Activated gamma-delta T cell (primary cell): ENCODE data around the gene NR6A1.
"Not testable (repeated sequence)": the region's sequence is repeated elsewhere in the genome, so short reads cannot be mapped to it uniquely, and the experiment has no call there.

Source experiments
- DNase-seq: peaks from one replicate; lab custom pipeline; 2025; lab: John Stamatoyannopoulos, UW

NR6A1 gene

DNA sequence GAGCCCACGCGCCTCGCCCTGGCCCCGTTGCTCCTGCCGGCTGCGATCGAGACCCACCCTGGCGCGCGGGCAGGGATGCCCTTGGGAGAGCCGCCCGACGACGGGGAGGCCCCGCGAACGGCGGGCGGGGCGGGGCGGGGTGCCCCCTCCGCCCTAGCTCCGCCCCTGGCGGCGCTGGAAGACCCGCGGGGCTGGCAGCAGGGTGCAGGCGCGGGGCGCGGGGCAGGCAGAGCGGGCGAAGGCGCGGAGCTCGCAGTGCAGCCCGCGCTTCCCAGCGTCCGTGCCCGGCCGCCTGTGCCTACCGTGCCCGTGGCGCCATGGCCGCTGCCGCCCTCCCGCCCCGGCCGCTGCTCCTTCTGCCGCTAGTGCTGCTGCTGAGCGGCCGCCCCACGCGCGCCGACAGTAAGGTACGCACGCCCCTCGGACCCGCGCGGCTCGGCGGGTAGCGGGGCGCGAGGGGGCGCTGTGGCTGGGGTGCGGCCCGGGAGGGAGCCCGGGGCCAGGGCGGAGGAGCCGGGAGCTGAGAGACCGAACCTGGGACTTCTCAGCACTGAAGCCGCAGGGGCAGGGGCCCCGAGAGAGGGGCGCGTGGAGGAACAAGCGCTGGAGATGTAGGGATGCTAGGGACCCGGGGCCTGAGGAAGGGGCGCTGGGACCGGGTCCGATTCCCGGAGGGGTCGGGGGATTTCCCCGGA, 6.0 kb upstream of the NR6A1 start, which contains the start of gene OLFML2A:
Gene OLFML2A, plus strand, starts transcription at position 180 of the 695 bp plus-strand sequence. Its CDS starts 138 bp downstream, at position 318.
- peak; percentile 36 for DNase-seq

DNA sequence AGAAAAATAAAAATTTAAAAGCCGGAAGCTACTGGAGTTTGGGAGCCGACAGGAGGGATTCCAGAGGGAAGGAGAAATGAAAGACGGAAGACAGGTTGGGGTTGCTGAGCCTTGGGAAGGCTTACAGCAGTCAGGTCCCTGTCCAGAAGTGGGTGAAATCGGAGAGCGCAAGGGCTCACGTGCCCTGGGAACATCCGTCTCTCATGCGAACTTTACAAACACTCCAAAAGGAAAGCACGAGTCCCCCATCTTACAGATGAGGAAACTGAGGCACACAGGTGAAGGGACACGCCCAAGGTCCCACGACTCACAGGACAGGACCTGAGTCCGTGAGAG, 5.5 kb upstream of the NR6A1 start:
- DNase-seq: no peak

GRCh38 chr9:124774129-124774978, 3.2 kb upstream of the NR6A1 start:
- no peak for DNase-seq

DNA sequence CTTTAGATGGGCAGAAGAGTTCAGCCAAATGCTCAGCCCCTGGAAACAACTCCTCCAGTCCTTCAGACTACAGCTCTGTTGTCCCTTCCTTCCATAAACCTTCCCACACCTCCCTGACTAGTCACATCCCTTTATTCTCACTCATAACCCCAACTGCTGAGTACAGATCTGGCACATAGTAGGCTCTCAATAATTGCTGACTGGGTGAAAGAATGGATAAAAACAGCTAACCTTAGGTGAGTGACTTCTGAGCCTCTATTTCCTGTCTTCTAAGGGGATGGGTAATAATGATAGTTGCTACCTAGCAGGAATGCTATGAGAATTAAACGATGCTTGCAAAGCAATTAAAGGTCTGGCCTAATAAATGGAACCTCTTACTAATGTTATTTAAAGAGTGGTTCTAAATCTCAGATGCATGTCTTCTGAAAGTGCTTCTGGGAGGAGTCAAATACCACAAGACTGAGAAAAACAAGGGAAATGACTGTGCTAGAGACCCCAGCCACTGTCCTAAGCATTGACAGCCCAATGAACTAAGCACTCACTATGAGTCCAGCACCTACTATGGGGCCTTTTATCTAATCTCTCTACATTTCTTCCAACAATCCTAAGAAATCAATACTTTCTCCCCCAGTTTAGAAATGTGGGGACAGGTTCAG, 2.5 kb upstream of the NR6A1 start:
- DNase-seq: no peak

DNA sequence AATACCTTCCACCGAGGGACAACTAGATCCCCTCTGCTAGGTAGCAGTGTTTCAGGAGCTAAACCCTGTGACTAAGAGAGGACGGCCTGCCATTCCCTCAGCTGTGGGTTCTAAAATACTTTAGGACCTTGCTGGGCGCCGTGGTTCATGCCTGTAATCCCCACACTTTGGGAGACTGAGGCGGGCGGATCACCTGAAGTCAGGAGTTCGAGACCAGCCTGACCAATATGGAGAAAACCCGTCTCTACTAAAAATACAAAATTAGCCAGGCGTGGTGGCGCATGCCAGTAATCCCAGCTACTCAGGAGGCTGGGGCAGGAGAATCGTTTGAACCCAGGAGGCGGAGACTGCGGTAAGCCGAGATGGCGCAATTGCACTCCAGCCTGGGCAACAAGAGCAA, 1.8 kb upstream of the NR6A1 start:
- DNase-seq: not testable (repeated sequence)

DNA sequence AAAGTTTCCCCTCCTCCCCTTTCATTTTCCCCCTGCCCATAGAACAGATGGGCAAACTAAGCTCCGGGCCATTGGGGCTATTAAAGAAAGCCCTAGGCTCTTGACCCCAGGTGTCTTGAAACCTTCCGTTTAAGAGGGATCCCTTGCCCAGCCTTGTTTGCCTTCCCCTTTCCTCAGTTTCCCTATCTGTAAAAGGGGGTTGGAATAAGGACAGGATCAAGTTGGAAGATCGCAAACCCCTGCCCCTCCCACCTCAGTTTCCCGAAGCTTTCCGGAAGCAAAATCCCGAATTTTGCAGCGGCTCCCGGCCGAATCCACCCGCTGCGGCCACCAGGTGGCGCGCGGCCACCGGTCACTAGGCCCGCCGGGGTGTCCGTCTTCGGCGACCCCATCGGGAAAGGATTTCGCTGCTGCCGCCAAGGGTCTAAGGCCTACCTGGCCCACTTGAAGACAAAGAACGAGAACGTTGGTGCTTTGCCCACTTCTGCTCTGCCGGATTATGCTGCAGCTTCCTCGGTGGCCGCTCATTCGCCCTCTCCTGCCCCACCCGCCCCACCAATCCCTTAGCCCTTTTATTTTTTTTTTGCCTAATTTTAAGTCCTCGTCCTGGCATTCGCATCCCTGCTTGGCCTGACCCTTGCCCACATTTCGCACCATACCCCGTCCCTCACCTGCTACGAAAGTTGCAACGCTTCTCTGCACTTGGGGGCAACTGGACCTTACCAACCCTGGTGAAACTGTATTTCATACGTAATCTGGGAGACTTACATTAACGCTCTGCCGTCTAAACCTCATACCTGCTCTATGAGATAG, 962 bp upstream of the NR6A1 start:
- no peak for DNase-seq

DNA sequence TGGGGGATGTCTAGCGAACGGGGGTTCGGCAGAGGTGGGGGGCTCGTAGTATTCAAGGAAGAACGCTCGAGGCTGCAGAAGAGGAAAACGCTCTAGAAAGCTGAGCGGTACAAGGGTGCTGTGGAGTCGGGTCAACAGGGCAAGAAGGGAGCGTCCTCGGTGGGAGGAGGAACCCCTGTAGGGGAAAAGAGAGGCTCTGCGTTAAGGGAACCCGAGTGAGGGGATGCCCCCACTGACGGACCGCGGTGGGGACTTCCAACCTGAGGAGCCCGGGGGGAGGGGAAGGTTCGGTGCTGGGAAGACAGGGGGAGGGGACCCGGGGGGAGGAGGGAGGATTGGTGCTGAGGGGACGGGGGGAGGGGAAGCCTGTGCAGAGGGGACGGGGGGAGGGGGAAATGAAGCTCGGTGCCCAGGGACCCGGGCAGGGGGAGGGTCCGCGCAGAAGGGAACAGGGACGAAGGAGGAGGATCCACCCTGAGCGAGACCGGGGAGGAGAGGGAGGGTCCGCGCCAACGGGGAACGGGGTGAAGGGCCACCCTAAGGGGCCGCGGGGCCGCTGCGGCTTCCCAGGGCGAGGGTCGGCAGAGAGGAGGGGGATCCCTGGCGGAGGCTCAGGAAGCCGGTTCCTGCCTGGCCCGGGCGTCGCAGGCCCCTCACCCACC, 621 bp downstream of the NR6A1 start:
- DNase-seq: no peak

DNA sequence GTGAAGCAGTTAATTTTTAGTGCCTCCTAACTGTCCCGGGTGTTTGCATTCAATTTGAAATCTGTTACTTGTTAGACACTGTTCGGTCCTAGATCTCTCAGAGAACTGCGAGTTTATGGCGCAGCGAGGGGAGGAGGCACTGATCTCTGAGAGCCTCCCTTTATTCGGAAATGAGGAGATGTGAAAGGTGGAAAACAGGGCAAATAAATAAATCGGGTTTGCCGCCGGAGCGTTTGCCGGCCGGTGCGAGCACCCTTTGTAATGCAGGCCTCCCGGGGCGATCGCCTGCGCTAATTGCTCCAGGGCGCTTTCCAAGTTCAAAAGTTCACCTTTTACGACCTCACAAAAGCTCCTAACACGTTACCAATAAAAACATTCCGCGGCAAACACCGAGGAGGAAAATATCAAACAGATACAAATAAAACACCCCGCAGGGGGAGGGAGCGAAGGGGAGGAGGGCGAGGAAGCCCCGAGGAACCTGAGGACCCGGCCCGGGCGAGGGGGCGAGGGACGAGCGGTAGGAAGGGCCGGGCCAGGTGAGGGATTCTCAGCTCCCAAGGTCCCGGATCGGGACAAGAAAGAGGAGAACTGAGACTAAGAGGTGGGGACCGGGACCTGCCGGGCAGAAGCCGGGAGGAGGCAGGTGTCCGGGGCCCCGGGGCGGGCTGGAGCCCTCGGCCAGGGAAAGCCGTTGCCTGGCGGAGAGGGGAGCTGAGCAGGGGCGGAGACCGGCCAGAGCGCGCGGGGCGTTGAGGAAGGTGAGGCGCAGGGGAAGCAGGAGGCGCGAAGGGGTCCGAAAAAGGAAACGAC, 1.4 kb downstream of the NR6A1 start:
- DNase-seq: peak; percentile 15

GRCh38 chr9:124768750-124769548, 2.2 kb downstream of the NR6A1 start:
- DNase-seq: no peak

DNA sequence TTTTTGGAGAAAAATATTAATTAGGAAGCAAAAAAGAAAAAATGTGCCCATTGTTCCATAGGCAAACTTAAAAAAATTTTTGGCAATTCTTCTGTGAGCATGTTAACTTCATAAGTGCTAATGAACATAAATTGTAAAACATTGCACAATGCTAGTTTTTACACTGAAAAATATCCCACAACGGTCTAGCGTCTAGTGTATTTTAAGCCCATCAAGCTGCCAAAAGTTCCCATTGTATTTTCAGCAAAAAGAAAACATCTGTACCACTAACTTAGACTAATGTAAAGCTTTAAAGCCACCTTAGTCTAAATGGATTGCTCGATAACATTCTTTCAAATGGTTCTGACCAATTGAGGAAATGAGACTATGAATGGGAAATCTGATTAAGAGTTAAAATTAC, 2.8 kb downstream of the NR6A1 start:
- no peak for DNase-seq

- DNase-seq: no peak
These were observed 3.3 kb downstream of the NR6A1 start for GRCh38 chr9:124767821-124768220.

DNA sequence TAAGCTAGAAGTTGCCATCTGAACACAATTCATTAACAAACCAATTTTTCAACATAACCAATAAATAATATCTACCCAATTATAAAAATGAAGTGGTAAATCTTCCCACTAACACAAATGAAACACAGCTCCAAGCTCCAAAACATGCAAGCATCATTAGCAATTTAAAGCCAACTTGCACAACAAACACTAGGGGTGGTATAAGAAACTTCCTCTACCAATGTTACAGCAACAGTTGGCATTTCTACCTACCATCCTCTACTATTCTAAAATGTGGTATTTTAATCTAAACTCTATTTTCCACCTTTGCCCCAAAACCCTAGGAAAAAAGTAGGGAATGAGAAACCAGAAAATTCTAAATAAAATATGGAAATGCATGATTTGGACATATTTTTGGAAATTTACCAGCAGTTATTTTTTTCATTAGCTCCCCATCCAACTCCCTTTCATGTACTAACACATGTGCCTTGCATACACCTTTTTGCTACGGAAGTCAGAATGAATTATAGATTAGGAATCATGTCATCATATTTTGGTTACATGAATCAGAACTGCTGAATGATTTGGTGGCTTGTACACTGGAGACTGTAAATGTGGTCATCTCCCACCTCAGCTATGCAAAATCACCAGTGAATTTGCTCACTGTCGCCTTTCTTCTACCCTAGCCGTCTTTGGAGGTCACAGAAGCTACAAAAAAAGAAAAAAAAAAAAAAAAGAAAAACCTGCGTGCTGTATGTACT, 4.1 kb downstream of the NR6A1 start:
- DNase-seq: no peak

DNA sequence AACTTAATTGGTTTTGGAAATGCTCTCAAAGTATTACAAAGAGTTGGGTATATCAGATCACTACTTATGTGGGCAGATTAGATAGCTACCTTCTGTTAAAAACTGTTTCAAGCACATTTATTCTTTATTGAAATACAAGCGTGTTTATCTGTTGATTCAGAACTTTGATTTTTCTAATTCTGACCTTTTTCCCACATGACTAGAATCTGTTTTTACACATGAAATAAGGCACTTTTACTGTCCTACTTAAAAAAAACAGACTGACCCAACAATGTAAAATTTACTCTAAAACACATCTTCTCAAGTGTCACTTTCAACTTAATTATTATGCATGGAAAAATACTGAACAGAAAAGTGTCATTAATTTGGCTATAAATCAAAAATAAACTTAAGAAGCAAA, 4.8 kb downstream of the NR6A1 start:
- DNase-seq: no peak

GRCh38 chr9:124765439-124765835, 5.7 kb downstream of the NR6A1 start:
- DNase-seq: no peak

DNA sequence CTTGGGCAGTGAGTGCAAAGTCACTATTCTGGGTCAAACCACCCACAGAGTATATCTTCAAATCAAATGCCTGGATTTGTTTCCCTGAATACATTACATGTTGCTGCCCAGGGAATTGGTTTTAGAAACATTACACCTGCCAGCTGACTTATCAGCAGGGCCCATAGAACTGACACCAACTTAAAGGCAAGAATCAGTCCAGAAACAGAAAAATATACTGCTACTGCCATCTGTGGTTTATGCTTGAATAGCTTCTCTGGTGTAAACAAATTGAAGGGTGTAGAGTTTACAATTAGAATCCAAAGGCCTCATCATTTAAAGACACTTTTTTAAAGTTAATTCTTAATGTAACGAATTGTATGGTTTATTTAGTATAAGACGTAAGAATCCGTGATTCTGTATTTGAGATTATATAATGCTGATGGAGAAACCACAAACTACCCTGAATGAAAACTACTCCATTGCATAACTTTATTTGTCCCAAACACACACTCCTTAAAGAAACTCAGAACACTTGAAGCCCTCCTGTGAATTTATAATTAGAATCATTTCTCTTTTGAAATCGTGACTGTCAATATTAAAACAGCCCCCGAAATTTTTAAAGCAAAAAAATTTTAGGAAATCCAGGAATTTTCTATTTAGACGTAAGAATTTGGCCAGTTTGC, 6.2 kb downstream of the NR6A1 start:
- no peak for DNase-seq

DNA sequence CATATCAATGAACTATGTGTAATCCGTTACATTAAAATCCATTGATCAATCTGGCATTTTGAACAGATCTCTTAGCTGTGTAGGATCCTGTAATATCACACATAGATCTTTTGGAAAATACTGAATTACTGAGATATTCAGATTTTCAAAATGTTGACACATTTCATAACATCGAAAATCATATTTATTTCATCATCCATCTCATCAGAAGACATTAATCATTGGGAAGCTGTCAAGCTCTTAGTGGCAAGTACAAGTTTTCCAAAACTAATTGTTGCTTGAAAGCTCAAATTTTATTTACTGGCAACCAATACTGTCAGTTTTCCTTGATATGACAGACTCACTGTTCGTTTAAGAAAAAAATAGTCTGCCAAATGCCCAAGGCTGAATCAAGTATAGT, 8.5 kb downstream of the NR6A1 start:
- no peak for DNase-seq

- no peak for DNase-seq
These were observed 9.4 kb downstream of the NR6A1 start for GRCh38 chr9:124761710-124762109.

DNA sequence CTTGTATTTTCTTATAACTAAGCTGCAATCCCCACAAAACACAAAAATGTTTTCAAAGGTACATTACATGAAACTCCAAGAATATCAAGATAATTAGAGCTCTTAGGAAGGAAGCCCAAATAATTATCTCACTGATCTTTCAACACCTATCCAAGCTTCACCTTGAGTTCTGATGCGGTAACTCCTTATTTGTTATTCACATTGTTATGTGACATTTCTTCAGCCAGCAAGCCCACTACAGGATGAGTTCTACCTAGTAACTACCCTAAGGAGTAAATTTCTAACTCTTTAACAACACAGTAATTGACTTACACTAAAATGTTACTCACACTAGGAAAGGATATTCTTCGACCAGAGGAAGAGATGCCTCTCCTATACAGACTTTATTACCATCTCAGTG, 9.9 kb downstream of the NR6A1 start:
- DNase-seq: no peak

GRCh38 chr9:124760719-124761118, 10.4 kb downstream of the NR6A1 start:
- no peak for DNase-seq
